ENCODE measurements around the gene NRXN3.

NRXN3 gene

GRCh38 chr14:79044894-79045624, 874.9 kb downstream of the NRXN3 start:
- H3K27me3 Mint-ChIP-seq (ENCODE audit: low read depth): no peaks in the 10 kb centered on the region
- no peak overlapping the region for H3K27ac Mint-ChIP-seq
- H3K4me3 Mint-ChIP-seq: no peak overlapping the region
- DNase-seq (ENCODE audit: low spot score): no peak
- H3K9me3 Mint-ChIP-seq: no peaks in the 10 kb centered on the region
- H3K36me3 Mint-ChIP-seq (ENCODE audit: low read depth): no peaks in the 10 kb centered on the region
- H3K4me1 Mint-ChIP-seq (ENCODE audit: low read depth): no peaks in the 10 kb centered on the region

DNA sequence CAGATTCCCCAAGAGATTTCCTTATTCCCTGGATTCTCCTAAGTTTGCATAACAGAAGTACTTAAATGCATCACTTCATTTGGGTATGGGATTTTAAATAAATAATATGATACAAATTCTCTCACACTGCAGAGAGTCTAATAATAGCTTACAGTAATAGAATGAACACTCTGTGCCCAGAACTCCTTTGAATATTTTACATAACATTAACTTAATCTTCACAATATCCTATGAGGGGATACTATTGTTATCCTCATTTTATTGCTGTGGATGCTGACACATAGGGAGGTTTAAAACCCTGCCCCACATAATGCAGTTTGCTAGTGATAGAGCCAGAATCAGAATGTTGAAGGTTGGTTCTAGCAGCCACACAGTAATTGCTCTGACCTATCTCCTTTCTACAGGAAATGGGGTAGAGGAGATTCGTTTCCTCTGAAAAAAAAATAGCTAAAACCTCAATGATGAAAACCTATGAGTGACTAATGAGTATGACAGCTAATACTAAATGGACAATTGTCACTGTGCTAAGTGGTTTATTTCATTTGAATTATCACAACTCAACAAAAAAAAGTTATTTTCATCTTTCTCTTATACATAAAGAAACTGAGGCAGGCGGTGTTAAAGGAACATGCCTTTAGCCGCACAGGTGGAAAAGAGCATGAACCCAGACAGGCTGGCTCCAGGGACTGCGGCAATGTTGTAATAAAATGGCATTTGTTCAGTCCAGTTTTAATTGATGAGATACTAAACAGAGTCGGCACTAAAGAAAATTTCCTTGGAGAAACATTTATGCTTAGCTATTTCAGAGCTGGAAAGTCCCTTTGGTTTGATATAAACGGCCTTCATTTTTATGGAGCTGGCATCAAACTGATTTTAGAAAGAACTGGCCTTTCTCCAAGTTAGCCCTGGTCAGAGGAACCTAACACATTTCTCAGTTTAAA, 880.9 kb downstream of the NRXN3 start:
- no peaks in the 10 kb centered on the region for H3K36me3 Mint-ChIP-seq (ENCODE audit: low read depth)

DNA sequence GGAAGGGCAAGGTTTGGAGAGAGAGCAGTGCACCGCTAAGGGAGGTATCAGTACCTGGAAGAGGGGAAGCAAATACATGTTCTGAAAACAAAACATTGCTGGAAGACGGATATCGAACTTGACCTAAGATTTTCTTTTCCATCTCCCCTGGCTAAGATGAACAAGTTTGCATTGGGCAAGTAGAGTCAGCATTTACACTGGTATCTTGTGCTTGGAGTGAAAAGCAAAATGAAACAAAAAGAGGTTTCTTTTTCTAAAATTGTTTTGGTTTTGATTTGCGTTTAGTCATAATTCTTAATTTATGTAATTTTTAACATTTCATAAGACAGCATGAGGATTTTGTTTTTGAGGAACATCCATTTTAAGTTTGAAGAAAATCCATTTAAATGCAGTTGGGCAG, 881.6 kb downstream of the NRXN3 start:
- Mint-ChIP-seq H3K4me3 (no peak overlapping the region), H3K4me1 (ENCODE audit: low read depth) (no peaks in the 10 kb centered on the region), H3K36me3 (ENCODE audit: low read depth) (no peaks in the 10 kb centered on the region), H3K27ac (no peak overlapping the region), H3K9me3 (no peaks in the 10 kb centered on the region), H3K27me3 (ENCODE audit: low read depth) (no peaks in the 10 kb centered on the region)
- DNase-seq (ENCODE audit: low spot score): no peak

More for the DNA sequence above, 880.9 kb downstream of the NRXN3 start:
- Mint-ChIP-seq H3K27ac (no peak overlapping the region), H3K4me1 (ENCODE audit: low read depth) (no peaks in the 10 kb centered on the region), H3K4me3 (no peak overlapping the region), H3K9me3 (no peaks in the 10 kb centered on the region), H3K27me3 (ENCODE audit: low read depth) (no peaks in the 10 kb centered on the region)
- no peak for DNase-seq (ENCODE audit: low spot score)

- peaks cover 7% of the 10 kb centered on the region for H3K9me3 Mint-ChIP-seq
- no peak for DNase-seq (ENCODE audit: low spot score)
- no peak overlapping the region for H3K4me3 Mint-ChIP-seq
- no peaks in the 10 kb centered on the region for H3K36me3 Mint-ChIP-seq (ENCODE audit: low read depth)
- H3K27ac Mint-ChIP-seq: no peak overlapping the region
- no peaks in the 10 kb centered on the region for H3K4me1 Mint-ChIP-seq (ENCODE audit: low read depth)
- H3K27me3 Mint-ChIP-seq (ENCODE audit: low read depth): no peaks in the 10 kb centered on the region
Observed at GRCh38 chr14:79056879-79057278, 886.7 kb downstream of the NRXN3 start.

DNA sequence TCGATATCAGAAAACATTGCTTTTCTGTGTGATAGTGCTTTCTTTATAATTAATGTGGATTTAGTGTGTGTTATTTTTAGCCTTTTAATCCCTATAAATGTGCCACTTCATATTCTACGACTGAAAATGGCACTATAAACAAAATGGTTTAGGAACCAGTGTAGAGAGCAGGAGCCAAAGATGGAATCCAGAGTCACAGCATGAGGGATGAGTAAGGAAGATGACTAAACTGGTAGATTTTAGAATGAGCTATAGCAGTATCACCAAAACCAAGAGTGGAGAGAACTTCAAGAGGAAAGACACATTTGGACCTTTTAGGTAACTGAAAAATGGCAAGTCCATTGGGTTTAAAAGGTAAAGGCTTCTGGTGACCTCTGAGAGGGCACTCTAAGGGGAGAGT, 887.2 kb downstream of the NRXN3 start:
- no peak overlapping the region for H3K4me3 Mint-ChIP-seq
- no peak overlapping the region for H3K27ac Mint-ChIP-seq
- no peaks in the 10 kb centered on the region for H3K4me1 Mint-ChIP-seq (ENCODE audit: low read depth)
- no peaks in the 10 kb centered on the region for H3K36me3 Mint-ChIP-seq (ENCODE audit: low read depth)
- no peaks in the 10 kb centered on the region for H3K27me3 Mint-ChIP-seq (ENCODE audit: low read depth)
- peaks cover 7% of the 10 kb centered on the region for H3K9me3 Mint-ChIP-seq
- DNase-seq (ENCODE audit: low spot score): no peak

DNA sequence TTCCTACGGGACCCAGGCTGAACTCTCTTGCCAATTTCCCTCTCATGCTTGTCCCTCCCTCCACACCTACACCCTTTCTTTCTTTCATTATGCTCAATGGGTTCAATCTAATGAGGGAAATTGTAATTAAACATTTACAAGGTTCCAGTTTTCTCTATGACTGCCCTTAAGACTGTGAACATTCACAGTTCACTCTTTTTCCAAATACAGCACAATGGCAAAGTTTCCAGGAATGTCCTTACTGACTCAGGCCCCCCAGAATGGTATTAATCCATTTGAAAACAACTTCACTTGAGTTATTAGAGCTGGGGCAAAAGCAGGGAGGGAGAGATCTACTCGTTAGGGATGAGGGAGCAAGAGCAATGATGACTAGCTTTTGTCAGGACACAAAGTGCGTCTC, 892.1 kb downstream of the NRXN3 start:
- Mint-ChIP-seq H3K36me3 (ENCODE audit: low read depth) (no peaks in the 10 kb centered on the region), H3K9me3 (peaks cover 7% of the 10 kb centered on the region), H3K4me3 (no peak overlapping the region), H3K27me3 (ENCODE audit: low read depth) (no peaks in the 10 kb centered on the region), H3K27ac (no peak overlapping the region), H3K4me1 (ENCODE audit: low read depth) (no peaks in the 10 kb centered on the region)
- no peak for DNase-seq (ENCODE audit: low spot score)

GRCh38 chr14:79064214-79064613, 894.0 kb downstream of the NRXN3 start:
- H3K27me3 Mint-ChIP-seq (ENCODE audit: low read depth): no peaks in the 10 kb centered on the region
- H3K4me1 Mint-ChIP-seq (ENCODE audit: low read depth): no peaks in the 10 kb centered on the region
- H3K4me3 Mint-ChIP-seq: no peak overlapping the region
- peaks cover 3% of the 10 kb centered on the region for H3K9me3 Mint-ChIP-seq
- H3K27ac Mint-ChIP-seq: no peak overlapping the region
- no peaks in the 10 kb centered on the region for H3K36me3 Mint-ChIP-seq (ENCODE audit: low read depth)
- DNase-seq (ENCODE audit: low spot score): no peak

GRCh38 chr14:79074510-79074909, 904.3 kb downstream of the NRXN3 start:
- Mint-ChIP-seq H3K4me3 (no peak overlapping the region), H3K27ac (no peak overlapping the region), H3K27me3 (ENCODE audit: low read depth) (no peaks in the 10 kb centered on the region), H3K9me3 (no peaks in the 10 kb centered on the region), H3K4me1 (ENCODE audit: low read depth) (no peaks in the 10 kb centered on the region), H3K36me3 (ENCODE audit: low read depth) (no peaks in the 10 kb centered on the region)
- no peak for DNase-seq (ENCODE audit: low spot score)

- H3K27me3 Mint-ChIP-seq (ENCODE audit: low read depth): no peaks in the 10 kb centered on the region
- H3K36me3 Mint-ChIP-seq (ENCODE audit: low read depth): no peaks in the 10 kb centered on the region
- no peak for DNase-seq (ENCODE audit: low spot score)
- peaks cover 4% of the 10 kb centered on the region for H3K9me3 Mint-ChIP-seq
- H3K4me1 Mint-ChIP-seq (ENCODE audit: low read depth): no peaks in the 10 kb centered on the region
- H3K27ac Mint-ChIP-seq: no peak overlapping the region
- no peak overlapping the region for H3K4me3 Mint-ChIP-seq
Observed at GRCh38 chr14:79076428-79076827, 906.3 kb downstream of the NRXN3 start.

DNA sequence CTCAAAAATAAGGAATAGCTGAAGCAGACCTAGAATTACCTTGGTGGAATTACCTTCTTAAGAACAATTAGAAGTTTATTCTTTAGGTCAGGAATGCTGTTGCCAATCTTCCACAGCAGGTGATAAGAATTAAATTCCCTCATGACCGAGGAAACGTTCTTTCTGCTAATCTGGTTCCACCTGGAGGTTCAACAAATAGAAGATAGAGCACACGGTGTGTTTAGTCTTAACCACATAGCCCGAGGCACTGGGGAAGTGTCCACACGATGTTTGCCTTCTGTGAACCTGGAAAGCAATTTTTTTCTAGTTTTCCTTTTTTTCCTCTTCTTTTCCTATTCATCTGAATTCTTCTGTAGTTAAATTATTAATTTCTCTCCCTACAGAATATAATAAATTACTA, 906.9 kb downstream of the NRXN3 start:
- H3K4me1 Mint-ChIP-seq (ENCODE audit: low read depth): no peaks in the 10 kb centered on the region
- no peak overlapping the region for H3K4me3 Mint-ChIP-seq
- H3K9me3 Mint-ChIP-seq: peaks cover 4% of the 10 kb centered on the region
- no peaks in the 10 kb centered on the region for H3K36me3 Mint-ChIP-seq (ENCODE audit: low read depth)
- H3K27me3 Mint-ChIP-seq (ENCODE audit: low read depth): no peaks in the 10 kb centered on the region
- DNase-seq (ENCODE audit: low spot score): no peak
- no peak overlapping the region for H3K27ac Mint-ChIP-seq

DNA sequence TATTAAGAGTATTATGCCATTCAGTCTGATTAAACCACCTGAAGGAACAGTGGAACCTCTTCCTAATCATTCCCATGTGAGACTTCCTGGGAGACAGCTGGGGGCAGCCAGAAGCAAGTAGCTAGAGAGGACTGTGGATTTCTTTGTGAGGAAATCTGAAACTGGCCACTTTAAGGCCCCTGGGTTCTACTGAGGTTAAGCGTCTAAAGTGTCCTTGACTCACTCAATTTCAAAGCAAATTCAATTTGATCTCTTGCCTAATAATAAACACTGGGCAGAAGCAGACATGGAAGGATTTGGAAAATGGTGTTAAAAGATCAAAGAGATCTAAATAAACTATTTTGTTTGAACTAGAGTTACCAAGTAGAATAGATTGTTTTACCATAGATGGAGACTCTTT, 909.9 kb downstream of the NRXN3 start:
- H3K4me1 Mint-ChIP-seq (ENCODE audit: low read depth): no peaks in the 10 kb centered on the region

GRCh38 chr14:79082883-79083282, 912.7 kb downstream of the NRXN3 start:
- DNase-seq (ENCODE audit: low spot score): no peak
- H3K4me3 Mint-ChIP-seq: no peak overlapping the region
- H3K27ac Mint-ChIP-seq: no peak overlapping the region
- peaks cover 4% of the 10 kb centered on the region for H3K9me3 Mint-ChIP-seq
- H3K27me3 Mint-ChIP-seq (ENCODE audit: low read depth): no peaks in the 10 kb centered on the region
- no peaks in the 10 kb centered on the region for H3K36me3 Mint-ChIP-seq (ENCODE audit: low read depth)
- no peaks in the 10 kb centered on the region for H3K4me1 Mint-ChIP-seq (ENCODE audit: low read depth)

More for the DNA sequence above, 909.9 kb downstream of the NRXN3 start:
- Mint-ChIP-seq H3K27ac (no peak overlapping the region), H3K9me3 (peaks cover 4% of the 10 kb centered on the region), H3K27me3 (ENCODE audit: low read depth) (no peaks in the 10 kb centered on the region), H3K4me3 (no peak overlapping the region), H3K36me3 (ENCODE audit: low read depth) (no peaks in the 10 kb centered on the region)
- no peak for DNase-seq (ENCODE audit: low spot score)

DNA sequence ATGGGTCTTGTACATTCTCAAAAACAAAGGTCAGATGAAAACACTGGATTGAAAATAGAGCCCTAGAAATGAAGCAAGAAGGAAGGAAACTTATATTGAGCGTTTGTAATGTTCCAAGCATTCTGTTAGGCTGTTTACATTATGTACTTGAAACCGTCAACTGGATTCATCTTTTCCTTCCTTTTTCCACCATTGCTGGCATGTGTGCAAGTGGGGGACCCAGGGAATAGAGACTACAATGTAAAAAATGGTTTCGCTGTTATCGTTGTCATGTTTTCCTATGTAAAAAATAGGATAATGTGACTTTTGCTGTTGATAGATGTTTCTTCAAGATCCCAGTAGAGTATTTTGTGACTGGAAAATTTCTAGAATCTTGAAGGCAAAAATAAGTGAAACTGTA, 913.2 kb downstream of the NRXN3 start:
- no peaks in the 10 kb centered on the region for H3K36me3 Mint-ChIP-seq (ENCODE audit: low read depth)
- H3K4me1 Mint-ChIP-seq (ENCODE audit: low read depth): no peaks in the 10 kb centered on the region
- H3K9me3 Mint-ChIP-seq: peaks cover 4% of the 10 kb centered on the region

DNA sequence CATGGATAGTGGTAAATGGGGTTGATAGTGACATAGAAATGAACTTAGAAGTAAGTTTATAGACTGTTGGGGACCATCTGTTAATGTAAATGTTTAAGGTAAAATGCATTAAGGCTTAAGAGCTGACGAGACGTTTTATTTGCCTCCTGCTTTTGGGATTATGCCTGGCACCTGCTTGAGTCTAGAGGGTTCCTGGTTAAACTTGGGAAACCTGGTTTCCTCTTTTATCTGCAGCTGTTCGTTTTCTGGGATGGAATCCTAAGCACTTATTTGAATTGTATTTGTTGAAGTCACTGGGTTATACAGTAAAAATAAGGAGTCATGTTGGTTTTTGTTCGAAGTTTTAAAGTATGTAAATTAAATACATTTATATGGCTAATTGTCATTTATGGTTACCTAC, 914.7 kb downstream of the NRXN3 start:
- peaks cover 4% of the 10 kb centered on the region for H3K9me3 Mint-ChIP-seq
- H3K27me3 Mint-ChIP-seq (ENCODE audit: low read depth): no peaks in the 10 kb centered on the region
- H3K4me3 Mint-ChIP-seq: no peak overlapping the region
- no peaks in the 10 kb centered on the region for H3K36me3 Mint-ChIP-seq (ENCODE audit: low read depth)
- no peak overlapping the region for H3K27ac Mint-ChIP-seq
- no peaks in the 10 kb centered on the region for H3K4me1 Mint-ChIP-seq (ENCODE audit: low read depth)
- no peak for DNase-seq (ENCODE audit: low spot score)

More for the DNA sequence above, 913.2 kb downstream of the NRXN3 start:
- DNase-seq (ENCODE audit: low spot score): no peak
- H3K27me3 Mint-ChIP-seq (ENCODE audit: low read depth): no peaks in the 10 kb centered on the region
- no peak overlapping the region for H3K4me3 Mint-ChIP-seq
- H3K27ac Mint-ChIP-seq: no peak overlapping the region
